Progenitor cell of endocrine pancreas (in vitro differentiated cells): ENCODE results near the gene TMEM17. TPM values are rescaled to one million over a fixed set of nuclear protein-coding genes. Genes with fewer than 3 reads are reported as not detected.

Source experiments
- DNase-seq: peaks from one replicate; pipeline ENCODE4 v3.0.0; 2021; ENCODE audit warnings: low spot score; ENCODE audit not compliant: unreplicated experiment
- H3K27ac Mint-ChIP-seq: 2 replicates; pipeline ENCODE4 v1.8.0; 2021; ENCODE audit warnings: mild to moderate bottlenecking, moderate library complexity, mixed read lengths
- H3K27me3 Mint-ChIP-seq: 2 replicates; pipeline ENCODE4 v1.8.0; 2021; ENCODE audit warnings: mixed read lengths
- H3K36me3 Mint-ChIP-seq: 2 replicates; pipeline ENCODE4 v1.8.0; 2022; ENCODE audit warnings: mixed read lengths; ENCODE audit not compliant: insufficient read depth
- H3K4me1 Mint-ChIP-seq: 2 replicates; pipeline ENCODE4 v1.8.0; 2021; ENCODE audit warnings: low read depth, mixed read lengths
- H3K4me3 Mint-ChIP-seq: 2 replicates; pipeline ENCODE4 v1.8.0; 2021; ENCODE audit warnings: low read depth, mild to moderate bottlenecking, moderate library complexity, mixed read lengths
- H3K9me3 Mint-ChIP-seq: 2 replicates; pipeline ENCODE4 v1.8.0; 2021; ENCODE audit warnings: low read depth, mixed read lengths
- total RNA-seq: library from RNA; stranded (reverse); gene quantifications from 2 replicates; pipeline ENCODE4 v1.2.1, GENCODE V29; 2021
- TF ChIP-seq, protein P1 (sequence below): fragments of 200-600 bp; sonication (generic); IDR thresholded peaks from one replicate; pipeline ENCODE4 v1.5.0; 2021; ENCODE audit warnings: antibody characterized with exemption, mild to moderate bottlenecking; ENCODE audit not compliant: unreplicated experiment

The TMEM17 gene
- total RNA-seq, 1 donor from 2014 or later, result 5.9 TPM

DNA sequence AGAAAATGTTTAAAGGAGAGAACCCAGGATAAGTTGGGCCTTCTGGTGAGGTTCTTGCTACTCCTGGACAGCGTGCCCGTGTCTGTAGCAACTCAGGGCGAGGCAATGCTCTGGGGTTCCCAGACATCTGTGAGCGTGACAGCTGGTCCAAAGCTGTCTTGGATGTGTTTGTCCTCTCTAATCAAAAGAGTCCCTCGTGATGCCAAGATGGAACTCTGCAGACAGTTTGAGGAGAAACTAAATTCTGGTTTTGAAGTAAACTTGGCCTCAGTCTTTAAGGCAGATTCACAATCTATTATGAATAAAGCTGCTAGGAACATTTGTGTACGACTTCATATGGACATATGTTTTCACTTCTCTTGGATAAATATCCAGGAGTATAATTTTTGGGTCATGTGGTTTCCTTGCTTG is 47.3 kb downstream of the TMEM17 start:
- H3K27ac Mint-ChIP-seq, result no peak overlapping the region
- H3K9me3 Mint-ChIP-seq, result no peaks in the 10 kb centered on the region

DNA sequence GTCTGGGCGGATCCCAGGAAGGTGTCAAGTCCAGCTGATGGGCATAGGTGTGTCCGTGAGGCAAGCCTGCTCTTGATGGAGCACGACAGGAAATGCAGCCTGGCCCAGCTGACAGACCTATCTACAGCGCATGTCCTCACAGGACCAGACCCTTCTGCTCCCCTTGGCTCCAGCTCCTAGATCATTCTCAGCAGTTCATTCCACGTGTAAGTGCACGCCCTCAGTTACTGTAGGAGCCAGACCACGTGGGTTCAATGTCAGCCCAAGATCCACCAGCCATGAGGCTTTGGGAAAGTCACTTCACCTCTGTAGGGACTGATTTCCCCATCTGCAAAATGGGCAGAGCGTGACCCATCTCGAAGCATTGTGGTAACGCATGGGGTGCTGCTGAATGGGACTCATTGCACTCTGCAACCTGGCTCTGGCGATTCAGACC is 47.8 kb downstream of the TMEM17 start:
- H3K27me3 Mint-ChIP-seq, result peaks cover 16% of the 10 kb centered on the region
- no peak overlapping the region for H3K27ac Mint-ChIP-seq
- H3K4me1 Mint-ChIP-seq, result peaks cover 9% of the 10 kb centered on the region
- H3K4me3 Mint-ChIP-seq, result peak overlapping the region; percentile 68
- H3K36me3 Mint-ChIP-seq, result no peaks in the 10 kb centered on the region
- DNase-seq, result no peak
- H3K9me3 Mint-ChIP-seq, result no peaks in the 10 kb centered on the region
- TF ChIP-seq, protein P1, sequence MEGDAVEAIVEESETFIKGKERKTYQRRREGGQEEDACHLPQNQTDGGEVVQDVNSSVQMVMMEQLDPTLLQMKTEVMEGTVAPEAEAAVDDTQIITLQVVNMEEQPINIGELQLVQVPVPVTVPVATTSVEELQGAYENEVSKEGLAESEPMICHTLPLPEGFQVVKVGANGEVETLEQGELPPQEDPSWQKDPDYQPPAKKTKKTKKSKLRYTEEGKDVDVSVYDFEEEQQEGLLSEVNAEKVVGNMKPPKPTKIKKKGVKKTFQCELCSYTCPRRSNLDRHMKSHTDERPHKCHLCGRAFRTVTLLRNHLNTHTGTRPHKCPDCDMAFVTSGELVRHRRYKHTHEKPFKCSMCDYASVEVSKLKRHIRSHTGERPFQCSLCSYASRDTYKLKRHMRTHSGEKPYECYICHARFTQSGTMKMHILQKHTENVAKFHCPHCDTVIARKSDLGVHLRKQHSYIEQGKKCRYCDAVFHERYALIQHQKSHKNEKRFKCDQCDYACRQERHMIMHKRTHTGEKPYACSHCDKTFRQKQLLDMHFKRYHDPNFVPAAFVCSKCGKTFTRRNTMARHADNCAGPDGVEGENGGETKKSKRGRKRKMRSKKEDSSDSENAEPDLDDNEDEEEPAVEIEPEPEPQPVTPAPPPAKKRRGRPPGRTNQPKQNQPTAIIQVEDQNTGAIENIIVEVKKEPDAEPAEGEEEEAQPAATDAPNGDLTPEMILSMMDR, result no peak

More for the DNA sequence above, 47.3 kb downstream of the TMEM17 start:
- peaks cover 14% of the 10 kb centered on the region for H3K27me3 Mint-ChIP-seq
- no peaks in the 10 kb centered on the region for H3K36me3 Mint-ChIP-seq
- peaks cover 11% of the 10 kb centered on the region for H3K4me1 Mint-ChIP-seq
- DNase-seq, result no peak
- TF ChIP-seq, protein P1, result no peak
- no peak overlapping the region for H3K4me3 Mint-ChIP-seq

DNA sequence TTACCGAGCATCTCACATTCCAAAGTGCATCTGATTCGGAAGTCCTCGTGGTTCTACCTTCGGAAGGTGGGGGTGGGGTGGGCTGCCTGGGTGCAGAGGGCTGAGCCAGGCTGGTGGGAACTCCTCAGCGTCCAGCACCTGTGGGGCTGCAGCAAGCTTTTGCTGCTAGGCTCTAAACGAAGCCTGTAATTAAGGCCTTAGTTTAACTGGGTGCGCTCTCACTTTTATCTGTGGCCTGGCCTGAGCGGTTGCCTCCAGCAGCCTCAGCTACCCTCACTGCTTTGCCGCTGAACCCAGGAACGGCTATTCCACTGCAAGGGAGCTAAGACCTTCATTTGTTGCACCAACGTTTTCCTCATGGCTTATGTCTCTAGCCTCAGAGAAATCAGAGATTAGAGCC is 48.4 kb downstream of the TMEM17 start:
- H3K4me1 Mint-ChIP-seq, result peaks cover 5% of the 10 kb centered on the region
- H3K4me3 Mint-ChIP-seq, result peak overlapping the region; percentile 68
- H3K27me3 Mint-ChIP-seq, result peaks cover 16% of the 10 kb centered on the region
- H3K9me3 Mint-ChIP-seq, result no peaks in the 10 kb centered on the region
- TF ChIP-seq, protein P1, result no peak
- peak overlapping the region; percentile 84 for H3K27ac Mint-ChIP-seq
- H3K36me3 Mint-ChIP-seq, result no peaks in the 10 kb centered on the region
- DNase-seq, result no peak

DNA sequence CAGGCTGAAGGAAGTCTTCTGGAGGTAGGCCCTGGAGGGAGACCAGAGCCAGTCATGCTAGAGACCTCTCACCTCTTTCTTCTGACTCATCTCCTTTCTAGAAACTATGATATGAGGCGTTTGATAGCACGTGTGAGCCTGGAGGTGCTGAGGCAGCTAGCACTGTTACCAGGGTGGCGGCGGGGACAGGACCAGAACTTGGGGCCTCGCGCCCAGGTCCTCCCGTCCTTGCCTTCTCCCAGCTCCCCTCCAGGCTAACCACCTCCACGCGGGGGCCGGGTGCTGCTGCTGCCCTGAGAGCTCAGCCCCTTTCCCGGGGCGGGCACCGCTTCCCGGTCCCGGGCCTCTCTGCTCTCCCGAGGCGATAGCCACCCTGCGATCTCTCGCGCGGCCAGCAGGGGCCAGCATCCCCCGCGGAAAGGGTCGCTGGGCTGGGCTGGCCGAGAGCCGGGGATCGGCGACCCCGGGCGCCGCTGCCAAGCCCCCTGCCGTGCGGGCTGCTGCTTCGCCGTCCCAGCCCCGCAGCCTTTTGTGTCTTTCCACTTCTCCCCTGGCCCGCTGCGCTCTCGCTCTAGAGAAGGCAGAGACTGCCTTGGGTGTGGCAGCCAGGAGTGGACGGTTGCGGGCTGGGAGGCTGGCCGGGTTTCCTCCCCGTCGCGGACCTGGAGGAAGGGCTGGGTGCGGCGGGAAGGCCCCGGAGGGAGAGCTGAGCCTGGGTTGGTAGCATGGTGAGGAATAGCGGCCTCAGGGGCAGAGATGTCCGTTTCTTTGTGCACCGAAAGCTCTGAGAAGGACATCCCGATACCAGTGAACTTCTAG is 49.1 kb downstream of the TMEM17 start:
- no peaks in the 10 kb centered on the region for H3K9me3 Mint-ChIP-seq
- H3K4me3 Mint-ChIP-seq, result peak overlapping the region; percentile 68
- no peaks in the 10 kb centered on the region for H3K36me3 Mint-ChIP-seq
- peak; percentile 90 for DNase-seq
- peaks cover 8% of the 10 kb centered on the region for H3K4me1 Mint-ChIP-seq
- peak overlapping the region; percentile 84 for H3K27ac Mint-ChIP-seq
- H3K27me3 Mint-ChIP-seq, result peaks cover 16% of the 10 kb centered on the region
- TF ChIP-seq, protein P1, result peak; percentile 93

DNA sequence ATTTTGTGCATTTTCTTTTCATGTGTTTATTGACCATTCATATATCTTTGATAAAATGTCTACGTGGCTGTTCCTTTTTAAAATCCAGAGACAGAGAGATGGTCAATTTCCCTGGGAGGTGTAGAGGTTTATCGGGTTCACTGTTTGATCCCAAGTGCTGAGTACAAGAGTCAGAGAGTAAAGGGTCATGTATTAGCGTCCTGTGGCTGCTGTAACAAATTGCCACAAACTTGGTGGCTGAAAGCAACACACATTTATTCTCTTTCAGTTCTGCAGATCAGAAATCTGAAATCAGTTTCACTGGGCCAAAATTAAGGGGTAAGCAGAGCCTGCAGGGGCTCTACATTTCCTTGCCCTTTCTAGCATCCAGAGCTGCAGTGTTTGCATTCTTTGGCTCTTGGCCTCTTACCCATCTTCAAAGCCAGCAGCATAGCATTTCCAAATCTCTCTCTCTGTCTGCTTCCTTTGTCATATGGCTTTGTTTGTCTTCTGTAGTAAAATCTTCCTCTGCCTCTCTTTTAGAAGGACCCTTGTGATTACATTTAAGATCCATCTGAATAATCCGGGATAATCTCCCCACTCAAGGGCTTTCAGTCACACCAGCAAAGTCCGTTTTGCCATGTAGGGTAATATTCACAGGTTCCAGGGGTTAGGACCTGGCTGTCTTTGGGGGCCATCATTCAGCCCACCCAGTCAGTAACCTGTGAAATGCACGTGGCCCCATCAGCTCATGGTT is 49.9 kb downstream of the TMEM17 start:
- Mint-ChIP-seq H3K27ac (no peak overlapping the region), H3K4me3 (no peak overlapping the region), H3K27me3 (peaks cover 16% of the 10 kb centered on the region), H3K36me3 (no peaks in the 10 kb centered on the region), H3K4me1 (peaks cover 12% of the 10 kb centered on the region), H3K9me3 (no peaks in the 10 kb centered on the region)
- TF ChIP-seq, protein P1, result no peak
- DNase-seq, result no peak
